HCT116 (cell line): ENCODE measurements around the gene HERC2. TPM values are rescaled to one million over a fixed set of nuclear protein-coding genes. Genes with fewer than 3 reads are reported as not detected.

ENCODE experiments used
- ATAC-seq: fragments of 200-7000 bp; cut with Tn5 transposase; 2 replicates; pipeline ENCODE4 v1.9.1; 2020; ENCODE audit warnings: mild to moderate bottlenecking, moderate library complexity
- BruUV-seq: library from RNA; stranded (reverse); fragments of 400-500 nt; replicated peaks from 2 replicates; lab custom pipeline; 2021; lab: Mats Ljungman, UMichigan
- CTCF ChIA-PET: fragments of 300-600 bp; sonication (Branson Sonifier 250); formaldehyde crosslinking; loops from one replicate; lab custom pipeline; 2021; ENCODE audit warnings: antibody characterized with exemption; lab: Charles Lee
- POLR2A ChIA-PET: fragments of 300-600, 350-600 bp; sonication (Branson Sonifier 250); formaldehyde crosslinking; loops from one replicate; lab custom pipeline; 2021; ENCODE audit warnings: antibody characterized with exemption; lab: Charles Lee
- RAD21 ChIA-PET, 2 experiments: fragments of 300-600 bp; sonication (Branson Sonifier 250); formaldehyde crosslinking; loops; one replicate each; lab custom pipeline; 2023; ENCODE audit warnings: low total read pairs in 2 of 2; ENCODE audit not compliant: uncharacterized antibody in 2 of 2, unreplicated experiment in 2 of 2, low non-redundant PET in 1 of 2; lab: Charles Lee
- DNase-seq: peaks from one replicate; pipeline ENCODE4 v3.0.0-alpha.2; 2010; ENCODE audit warnings: low read depth, low spot score
- H2AFZ ChIP-seq: fragments of 200-600 bp; shearing (Covaris generic), sonication (generic); 2 replicates; pipeline ENCODE4 v1.6.1; 2017; ENCODE audit warnings: low read depth, mixed run types, mixed read lengths, antibody characterized with exemption, low read length; ENCODE audit not compliant: poor library complexity, severe bottlenecking
- H3K27ac ChIP-seq: 2 replicates; pipeline ENCODE4 v1.5.1; 2012; ENCODE audit warnings: low read depth, low read length
- H3K27me3 ChIP-seq: fragments of 200-600 bp; sonication (generic); 2 replicates; pipeline ENCODE4 v1.6.1; 2016; ENCODE audit warnings: mixed run types, low read length, mixed read lengths; ENCODE audit not compliant: insufficient read depth
- H3K36me3 ChIP-seq, 2 experiments: fragments of 200-500 bp in 1 of 2; fragments of 200-600 bp in 1 of 2; sonication (Bioruptor generic) in 1 of 2; sonication (generic) in 1 of 2; 2 replicates each; pipeline versions ENCODE4 v1.5.1 to v1.6.1; 2014 to 2016; ENCODE audit warnings: low read length in 2 of 2, inconsistent platforms in 1 of 2, mixed read lengths in 1 of 2, mixed run types in 1 of 2; ENCODE audit not compliant: insufficient read depth in 2 of 2, control insufficient read depth in 1 of 2
- H3K4me1 ChIP-seq, 2 experiments: fragments of 200-600 bp in 1 of 2; sonication (generic) in 1 of 2; 2 replicates each; pipeline versions ENCODE4 v1.5.1 to v1.6.1; 2012 to 2017; ENCODE audit warnings: low read length in 2 of 2, inconsistent platforms in 1 of 2, mild to moderate bottlenecking in 1 of 2, mixed read lengths in 1 of 2, mixed run types in 1 of 2, moderate library complexity in 1 of 2; ENCODE audit not compliant: insufficient read depth in 2 of 2, control insufficient read depth in 1 of 2
- H3K4me2 ChIP-seq: fragments of 200-600 bp; sonication (generic); 2 replicates; pipeline ENCODE4 v1.6.1; 2017; ENCODE audit warnings: mixed run types, low read length, mixed read lengths
- H3K4me3 ChIP-seq, 2 experiments: fragments of 200-600 bp in 1 of 2; sonication (generic) in 1 of 2; replicated peaks in 1 of 2; 2 replicates each; pipeline ENCODE4 v1.5.1; 2011 to 2016; ENCODE audit warnings: low read length in 2 of 2, control low read depth in 1 of 2, low read depth in 1 of 2, mild to moderate bottlenecking in 1 of 2, mixed read lengths in 1 of 2, mixed run types in 1 of 2
- H3K79me2 ChIP-seq: fragments of 200-600 bp; sonication (generic); 2 replicates; pipeline ENCODE4 v1.6.1; 2017; ENCODE audit warnings: mild to moderate bottlenecking, mixed run types, low read length, moderate library complexity, mixed read lengths; ENCODE audit not compliant: insufficient read depth
- H3K9ac ChIP-seq: fragments of 200-600 bp; sonication (generic); 2 replicates; pipeline ENCODE4 v1.6.1; 2016; ENCODE audit warnings: low read length, mixed read lengths
- H3K9me2 ChIP-seq: fragments of 200-600 bp; sonication (generic), shearing (Covaris generic); 2 replicates; pipeline ENCODE4 v1.6.1; 2017; ENCODE audit warnings: mixed run types, mild to moderate bottlenecking, moderate library complexity; ENCODE audit not compliant: insufficient read depth
- H3K9me3 ChIP-seq, 2 experiments: fragments of 200-500 bp in 1 of 2; fragments of 200-600 bp in 1 of 2; sonication (Bioruptor generic) in 1 of 2; sonication (generic) in 1 of 2; 2 replicates each; pipeline ENCODE4 v1.6.1; 2014 to 2017; ENCODE audit warnings: low read length in 2 of 2, mixed read lengths in 2 of 2, inconsistent platforms in 1 of 2, low read depth in 1 of 2, mild to moderate bottlenecking in 1 of 2, mixed run types in 1 of 2, moderate library complexity in 1 of 2; ENCODE audit not compliant: control insufficient read depth in 1 of 2, insufficient read depth in 1 of 2
- H4K20me1 ChIP-seq: fragments of 200-600 bp; sonication (generic), shearing (Covaris generic); 2 replicates; pipeline ENCODE4 v1.6.1; 2017; ENCODE audit warnings: mixed run types, mild to moderate bottlenecking, moderate library complexity; ENCODE audit not compliant: insufficient read depth
- CBX3 ChIP-seq: IDR thresholded peaks from 2 replicates; pipeline ENCODE4 v1.6.1; 2012; ENCODE audit warnings: low read depth
- ELF1 ChIP-seq: IDR thresholded peaks from 2 replicates; pipeline ENCODE4 v1.6.1; 2012; ENCODE audit warnings: low read depth, borderline replicate concordance
- POLR2A ChIP-seq: IDR thresholded peaks from 2 replicates; pipeline ENCODE4 v1.7.0; 2011; ENCODE audit warnings: borderline replicate concordance; ENCODE audit not compliant: insufficient read depth, insufficient read length; ENCODE audit errors: extremely low read depth
- POLR2AphosphoS5 ChIP-seq: IDR thresholded peaks from 2 replicates; pipeline ENCODE4 v1.6.1; 2011; ENCODE audit warnings: mild to moderate bottlenecking, low read depth, low read length, moderate library complexity
- RAD21 ChIP-seq: IDR thresholded peaks from 2 replicates; pipeline ENCODE4 v1.6.1; 2012; ENCODE audit warnings: low read depth, mild to moderate bottlenecking
- SP1 ChIP-seq: IDR thresholded peaks from 2 replicates; pipeline ENCODE4 v1.6.1; 2012; ENCODE audit warnings: low read depth
- ZFX ChIP-seq: fragments of 450-650 bp; IDR thresholded peaks from 2 replicates; pipeline ENCODE4 v1.6.1; 2017
- ZNF274 ChIP-seq: fragments of 200-500 bp; sonication (Bioruptor generic); IDR thresholded peaks from 2 replicates; pipeline ENCODE4 v1.6.1; 2014; ENCODE audit warnings: mild to moderate bottlenecking, low read depth, low read length, inconsistent platforms
- intact Hi-C: fragments of 100-400 bp; cut with micrococcal nuclease; formaldehyde crosslinking; loops from 2 replicates; pipeline ENCODE4 v1.10.0; 2022
- total RNA-seq: library from RNA; stranded (reverse); gene quantifications from one replicate; pipeline ENCODE4 v1.2.1, GENCODE V29; 2021; ENCODE audit not compliant: unreplicated experiment
- TF ChIP-seq, protein P1 (sequence below): IDR thresholded peaks from 2 replicates; pipeline ENCODE4 v1.6.1; 2012
- TF ChIP-seq, protein P2 (sequence below), 3 experiments: fragments of 200-600 bp in 1 of 3; sonication (generic) in 1 of 3; IDR thresholded peaks in 2 of 3; conservative IDR thresholded peaks in 1 of 3; 2 replicates each; pipeline ENCODE4 v1.5.1; 2012 to 2017; ENCODE audit warnings: low read depth in 2 of 3, low read length in 2 of 3, antibody characterized with exemption in 1 of 3, borderline replicate concordance in 1 of 3, control low read depth in 1 of 3, mild to moderate bottlenecking in 1 of 3, mixed read lengths in 1 of 3, mixed run types in 1 of 3, moderate library complexity in 1 of 3; ENCODE audit not compliant: insufficient read depth in 1 of 3
- TF ChIP-seq, protein P3 (sequence below): IDR thresholded peaks from 2 replicates; pipeline ENCODE4 v1.6.1; 2012

HERC2 gene
- total RNA-seq, 1 experiment from 2014 or later: 55.5 TPM

DNA sequence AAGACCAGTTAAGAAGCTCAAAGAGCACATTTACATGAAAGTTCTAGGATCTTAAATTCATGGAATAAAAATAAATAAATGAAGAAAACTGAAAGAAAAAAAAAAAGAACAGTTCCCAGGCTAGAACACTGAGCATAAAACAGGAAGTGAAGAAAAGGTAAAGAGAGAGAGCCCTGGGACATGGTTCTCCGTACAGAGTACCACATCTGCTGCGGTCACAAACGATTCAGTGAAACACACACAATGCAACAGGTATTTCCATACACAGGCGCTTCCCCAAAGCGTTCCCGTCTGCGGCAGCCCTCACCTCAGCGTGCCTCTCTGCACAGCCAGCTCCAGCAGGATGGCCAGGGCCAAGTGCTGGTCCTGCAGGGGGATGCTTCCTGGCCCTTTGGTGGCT is 49.4 kb downstream of the HERC2 start:
- no peak for TF ChIP-seq ZFX
- no peak for TF ChIP-seq ELF1
- TF ChIP-seq, protein P1, sequence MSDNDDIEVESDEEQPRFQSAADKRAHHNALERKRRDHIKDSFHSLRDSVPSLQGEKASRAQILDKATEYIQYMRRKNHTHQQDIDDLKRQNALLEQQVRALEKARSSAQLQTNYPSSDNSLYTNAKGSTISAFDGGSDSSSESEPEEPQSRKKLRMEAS: no peak
- TF ChIP-seq POLR2AphosphoS5: no peak
- H3K4me3 ChIP-seq: no peak overlapping the region
- intact Hi-C loops: no loop called here
- H3K4me2 ChIP-seq: no peak overlapping the region
- ATAC-seq (no peak), DNase-seq (no peak)
- no peaks in the 10 kb centered on the region for H4K20me1 ChIP-seq
- no peak overlapping the region for H2AFZ ChIP-seq
- BruUV-seq: no TSS peak
- H3K9ac ChIP-seq: no peak overlapping the region
- H3K9me3 ChIP-seq: no peaks in the 10 kb centered on the region
- ChIA-PET RAD21 (no interaction called here), POLR2A (no interaction called here), CTCF (no interaction called here)
- no peaks in the 10 kb centered on the region for H3K9me2 ChIP-seq
- H3K27ac ChIP-seq: no peak overlapping the region
- H3K79me2 ChIP-seq: peaks cover 13% of the 10 kb centered on the region; the same call in 1 of the 2 replicates
- H3K27me3 ChIP-seq: no peaks in the 10 kb centered on the region
- H3K4me1 ChIP-seq: no peaks in the 10 kb centered on the region
- peaks cover 18 to 21% of the 10 kb centered on the region in 2 experiments for H3K36me3 ChIP-seq

DNA sequence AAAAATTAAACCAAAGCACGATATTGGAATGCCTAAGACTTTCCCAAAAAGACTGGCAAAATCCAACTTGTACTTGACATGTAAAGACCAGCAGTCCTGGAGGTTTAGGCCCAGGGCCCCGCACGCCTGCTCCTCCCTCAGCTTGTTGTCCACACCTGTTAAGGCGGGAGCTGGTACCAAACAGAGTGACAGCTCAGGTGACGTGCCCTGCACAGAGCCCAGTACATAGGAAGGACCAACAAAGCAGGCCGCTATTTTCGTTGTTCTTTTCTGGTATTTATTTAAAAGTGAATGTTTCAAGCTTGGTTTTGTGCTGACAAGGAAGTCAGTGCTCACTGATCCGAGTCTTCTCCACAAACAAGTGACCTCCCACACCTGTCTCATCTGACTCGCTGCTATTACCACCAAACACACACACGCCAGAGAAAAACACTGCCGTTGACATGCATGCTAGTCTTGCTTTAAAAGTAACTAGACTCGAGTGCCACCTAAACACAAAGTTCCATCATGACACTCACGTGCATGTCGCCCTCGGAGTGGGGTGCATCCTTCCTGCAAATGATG is 50.2 kb downstream of the HERC2 start:
- Histone ChIP-seq H4K20me1 (no peaks in the 10 kb centered on the region), H3K4me3 (no peak overlapping the region), H3K9ac (no peak overlapping the region)
- DNase-seq: no peak
- TF ChIP-seq ELF1 (no peak), ZNF274 (no peak), POLR2A (no peak), RAD21 (no peak), ZFX (no peak), CBX3 (no peak), SP1 (no peak)
- TF ChIP-seq, protein P2, sequence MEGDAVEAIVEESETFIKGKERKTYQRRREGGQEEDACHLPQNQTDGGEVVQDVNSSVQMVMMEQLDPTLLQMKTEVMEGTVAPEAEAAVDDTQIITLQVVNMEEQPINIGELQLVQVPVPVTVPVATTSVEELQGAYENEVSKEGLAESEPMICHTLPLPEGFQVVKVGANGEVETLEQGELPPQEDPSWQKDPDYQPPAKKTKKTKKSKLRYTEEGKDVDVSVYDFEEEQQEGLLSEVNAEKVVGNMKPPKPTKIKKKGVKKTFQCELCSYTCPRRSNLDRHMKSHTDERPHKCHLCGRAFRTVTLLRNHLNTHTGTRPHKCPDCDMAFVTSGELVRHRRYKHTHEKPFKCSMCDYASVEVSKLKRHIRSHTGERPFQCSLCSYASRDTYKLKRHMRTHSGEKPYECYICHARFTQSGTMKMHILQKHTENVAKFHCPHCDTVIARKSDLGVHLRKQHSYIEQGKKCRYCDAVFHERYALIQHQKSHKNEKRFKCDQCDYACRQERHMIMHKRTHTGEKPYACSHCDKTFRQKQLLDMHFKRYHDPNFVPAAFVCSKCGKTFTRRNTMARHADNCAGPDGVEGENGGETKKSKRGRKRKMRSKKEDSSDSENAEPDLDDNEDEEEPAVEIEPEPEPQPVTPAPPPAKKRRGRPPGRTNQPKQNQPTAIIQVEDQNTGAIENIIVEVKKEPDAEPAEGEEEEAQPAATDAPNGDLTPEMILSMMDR (IDR thresholded peaks at IDR 0.05 in 2 of 3, conservative IDR thresholded peaks at IDR 0.05 in 1 of 3; ENCODE audit: borderline replicate concordance in 1 of 3, insufficient read depth in 1 of 3, low read depth in 2 of 3, low read length in 2 of 3): no peak
- TF ChIP-seq, protein P3, sequence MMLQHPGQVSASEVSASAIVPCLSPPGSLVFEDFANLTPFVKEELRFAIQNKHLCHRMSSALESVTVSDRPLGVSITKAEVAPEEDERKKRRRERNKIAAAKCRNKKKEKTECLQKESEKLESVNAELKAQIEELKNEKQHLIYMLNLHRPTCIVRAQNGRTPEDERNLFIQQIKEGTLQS: no peak
- TF ChIP-seq, all 23 proteins: peak for 0
- Histone ChIP-seq H3K9me2 (no peaks in the 10 kb centered on the region), H3K27ac (no peak overlapping the region), H3K4me1 (no peaks in the 10 kb centered on the region), H3K9me3 (no peaks in the 10 kb centered on the region), H3K27me3 (no peaks in the 10 kb centered on the region), H3K4me2 (no peak overlapping the region), H3K79me2 (peaks cover 13% of the 10 kb centered on the region; the same call in 1 of the 2 replicates), H3K36me3 (peaks cover 21 to 22% of the 10 kb centered on the region in 2 experiments), H2AFZ (no peak overlapping the region)
- CTCF ChIA-PET: no interaction called here
- BruUV-seq: no TSS peak
- intact Hi-C loops: no loop called here
- POLR2A ChIA-PET: no interaction called here
- RAD21 ChIA-PET: no interaction called here
- ATAC-seq: no peak
